ENCODE results near the gene ATP2B2. TPM values are rescaled to one million over a fixed set of nuclear protein-coding genes. Genes with fewer than 3 reads are reported as not detected.

ATP2B2 gene
- total and polyA plus RNA-seq, 8 donors, result 0.01 to 0.18 (median 0.06) TPM; not detected in 1

- intact Hi-C loops (cut with DNase I), result no loop called here
- TF ChIP-seq, protein P1, sequence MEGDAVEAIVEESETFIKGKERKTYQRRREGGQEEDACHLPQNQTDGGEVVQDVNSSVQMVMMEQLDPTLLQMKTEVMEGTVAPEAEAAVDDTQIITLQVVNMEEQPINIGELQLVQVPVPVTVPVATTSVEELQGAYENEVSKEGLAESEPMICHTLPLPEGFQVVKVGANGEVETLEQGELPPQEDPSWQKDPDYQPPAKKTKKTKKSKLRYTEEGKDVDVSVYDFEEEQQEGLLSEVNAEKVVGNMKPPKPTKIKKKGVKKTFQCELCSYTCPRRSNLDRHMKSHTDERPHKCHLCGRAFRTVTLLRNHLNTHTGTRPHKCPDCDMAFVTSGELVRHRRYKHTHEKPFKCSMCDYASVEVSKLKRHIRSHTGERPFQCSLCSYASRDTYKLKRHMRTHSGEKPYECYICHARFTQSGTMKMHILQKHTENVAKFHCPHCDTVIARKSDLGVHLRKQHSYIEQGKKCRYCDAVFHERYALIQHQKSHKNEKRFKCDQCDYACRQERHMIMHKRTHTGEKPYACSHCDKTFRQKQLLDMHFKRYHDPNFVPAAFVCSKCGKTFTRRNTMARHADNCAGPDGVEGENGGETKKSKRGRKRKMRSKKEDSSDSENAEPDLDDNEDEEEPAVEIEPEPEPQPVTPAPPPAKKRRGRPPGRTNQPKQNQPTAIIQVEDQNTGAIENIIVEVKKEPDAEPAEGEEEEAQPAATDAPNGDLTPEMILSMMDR (IDR thresholded peaks at IDR 0.05), result no peak
- Histone ChIP-seq H3K4me1 (peaks cover 0 to 23% of the 10 kb centered on the region in 2 donors), H3K27ac (no peak overlapping the region), H3K9me3 (no peaks in the 10 kb centered on the region), H3K27me3 (no peaks in the 10 kb centered on the region), H3K4me3 (no peak overlapping the region), H3K36me3 (peaks cover 0 to 64% of the 10 kb centered on the region in 2 donors)
- no peak for DNase-seq
- ATAC-seq, result no peak
Measured at GRCh38 chr3:10287936-10288574, 217.3 kb downstream of the ATP2B2 start.

- no peaks in the 10 kb centered on the region for H3K9me3 ChIP-seq
- intact Hi-C loops (cut with DNase I), result no loop called here
- ATAC-seq (no peak), DNase-seq (peak in 1 of 4 donors; percentile 64)
- H3K4me1 ChIP-seq, result peaks cover 0 to 12% of the 10 kb centered on the region in 2 donors
- TF ChIP-seq, protein P1 (IDR thresholded peaks at IDR 0.05), result no peak
- H3K36me3 ChIP-seq, result peaks cover 0 to 71% of the 10 kb centered on the region in 2 donors
- H3K27me3 ChIP-seq, result no peaks in the 10 kb centered on the region
- H3K4me3 ChIP-seq, result no peak overlapping the region
- no peak overlapping the region for H3K27ac ChIP-seq
Measured at GRCh38 chr3:10286596-10287295, 218.6 kb downstream of the ATP2B2 start.

- no peaks in the 10 kb centered on the region for H3K9me3 ChIP-seq
- intact Hi-C loops (cut with DNase I), result no loop called here
- peaks cover 0 to 77% of the 10 kb centered on the region in 2 donors for H3K36me3 ChIP-seq
- peak in 1 of 4 donors; percentile 39 for DNase-seq
- peaks cover 0 to 12% of the 10 kb centered on the region in 2 donors for H3K4me1 ChIP-seq
- ATAC-seq, result peak; percentile 45
- no peak overlapping the region for H3K27ac ChIP-seq
- H3K27me3 ChIP-seq, result no peaks in the 10 kb centered on the region
- TF ChIP-seq, protein P1 (IDR thresholded peaks at IDR 0.05), result no peak
- H3K4me3 ChIP-seq, result no peak overlapping the region
Measured at GRCh38 chr3:10286133-10286524, 219.3 kb downstream of the ATP2B2 start.

GRCh38 chr3:10285272-10286132 is 219.9 kb downstream of the ATP2B2 start:
- Histone ChIP-seq H3K27me3 (no peaks in the 10 kb centered on the region), H3K4me1 (peaks cover 0 to 12% of the 10 kb centered on the region in 2 donors), H3K36me3 (peaks cover 0 to 83% of the 10 kb centered on the region in 2 donors), H3K9me3 (no peaks in the 10 kb centered on the region), H3K27ac (no peak overlapping the region), H3K4me3 (no peak overlapping the region)
- DNase-seq (no peak), ATAC-seq (peak; percentile 8)
- intact Hi-C loops (cut with DNase I), result no loop called here
- TF ChIP-seq, protein P1 (IDR thresholded peaks at IDR 0.05), result no peak

Measured in left lung (tissue), 10 donors.